KMS-11 (cell line): ENCODE data around the gene DNASE1L1.

Experiments
- H2AFZ ChIP-seq: fragments of 200-600 bp; sonication (generic); 2 replicates; pipeline ENCODE4 v1.6.1; 2016; ENCODE audit warnings: antibody characterized with exemption, mixed run types, low read depth
- H3K27ac ChIP-seq: fragments of 200-600 bp; sonication (generic); 2 replicates; pipeline ENCODE4 v1.6.1; 2016; ENCODE audit warnings: mild to moderate bottlenecking, mixed run types
- H3K27me3 ChIP-seq: fragments of 200-600 bp; sonication (generic); 2 replicates; pipeline ENCODE4 v1.6.1; 2017; ENCODE audit warnings: mild to moderate bottlenecking, low read depth, mixed run types, moderate library complexity; ENCODE audit not compliant: insufficient read depth
- H3K36me3 ChIP-seq: fragments of 200-600 bp; sonication (generic); 2 replicates; pipeline ENCODE4 v1.6.1; 2017; ENCODE audit warnings: mild to moderate bottlenecking, mixed run types; ENCODE audit not compliant: insufficient read depth
- H3K4me1 ChIP-seq: fragments of 200-600 bp; sonication (generic); 2 replicates; pipeline ENCODE4 v1.6.1; 2016; ENCODE audit warnings: mild to moderate bottlenecking, low read depth, mixed run types; ENCODE audit not compliant: poor library complexity, severe bottlenecking
- H3K4me2 ChIP-seq: fragments of 200-600 bp; sonication (generic); 2 replicates; pipeline ENCODE4 v1.7.0; 2016; ENCODE audit warnings: mild to moderate bottlenecking, mixed run types
- H3K4me3 ChIP-seq: fragments of 200-600 bp; sonication (generic); IDR thresholded peaks from 2 replicates; pipeline ENCODE4 v1.6.1; 2017; ENCODE audit warnings: low read depth, low read length, mixed read lengths; ENCODE audit not compliant: insufficient read depth
- H3K79me2 ChIP-seq: fragments of 200-600 bp; sonication (generic); 2 replicates; pipeline ENCODE4 v1.6.1; 2016; ENCODE audit warnings: low read depth, mixed run types; ENCODE audit not compliant: insufficient read depth
- H3K9ac ChIP-seq: fragments of 200-600 bp; sonication (generic); 2 replicates; pipeline ENCODE4 v1.6.1; 2016; ENCODE audit warnings: mild to moderate bottlenecking, mixed run types
- H4K20me1 ChIP-seq: fragments of 200-600 bp; sonication (generic); 2 replicates; pipeline ENCODE4 v1.6.1; 2016; ENCODE audit warnings: mild to moderate bottlenecking, mixed run types; ENCODE audit not compliant: insufficient read depth
- TF ChIP-seq, protein P1 (sequence below): fragments of 200-600 bp; sonication (generic); conservative IDR thresholded peaks from 2 replicates; pipeline ENCODE4 v1.6.1; 2017; ENCODE audit warnings: low read depth, mild to moderate bottlenecking, antibody characterized with exemption, low read length, moderate library complexity, mixed read lengths

DNASE1L1 gene

DNA sequence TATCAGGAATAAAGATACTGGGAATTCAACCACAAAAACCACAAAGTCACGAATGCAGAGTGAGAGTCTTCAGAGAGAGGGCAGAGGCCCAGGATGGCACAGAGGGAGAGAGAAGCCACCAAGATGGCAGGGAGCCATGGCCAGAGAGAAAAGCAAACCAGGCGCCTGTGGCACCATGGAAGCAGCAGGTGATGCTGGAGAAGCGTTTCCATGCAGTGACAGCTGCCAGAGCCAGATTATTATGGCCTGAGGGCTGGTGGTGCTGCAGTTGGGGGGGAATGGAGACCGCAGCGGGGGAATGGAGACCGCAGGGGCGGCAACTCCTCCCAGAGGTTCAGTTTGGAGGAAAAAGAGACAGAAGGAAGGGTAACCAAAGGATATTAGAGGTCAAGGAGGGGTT lies 8.1 kb upstream of the DNASE1L1 start:
- H3K27me3 ChIP-seq = no peaks in the 10 kb centered on the region
- H3K36me3 ChIP-seq = no peaks in the 10 kb centered on the region
- H3K4me2 ChIP-seq = no peak overlapping the region
- TF ChIP-seq, protein P1, sequence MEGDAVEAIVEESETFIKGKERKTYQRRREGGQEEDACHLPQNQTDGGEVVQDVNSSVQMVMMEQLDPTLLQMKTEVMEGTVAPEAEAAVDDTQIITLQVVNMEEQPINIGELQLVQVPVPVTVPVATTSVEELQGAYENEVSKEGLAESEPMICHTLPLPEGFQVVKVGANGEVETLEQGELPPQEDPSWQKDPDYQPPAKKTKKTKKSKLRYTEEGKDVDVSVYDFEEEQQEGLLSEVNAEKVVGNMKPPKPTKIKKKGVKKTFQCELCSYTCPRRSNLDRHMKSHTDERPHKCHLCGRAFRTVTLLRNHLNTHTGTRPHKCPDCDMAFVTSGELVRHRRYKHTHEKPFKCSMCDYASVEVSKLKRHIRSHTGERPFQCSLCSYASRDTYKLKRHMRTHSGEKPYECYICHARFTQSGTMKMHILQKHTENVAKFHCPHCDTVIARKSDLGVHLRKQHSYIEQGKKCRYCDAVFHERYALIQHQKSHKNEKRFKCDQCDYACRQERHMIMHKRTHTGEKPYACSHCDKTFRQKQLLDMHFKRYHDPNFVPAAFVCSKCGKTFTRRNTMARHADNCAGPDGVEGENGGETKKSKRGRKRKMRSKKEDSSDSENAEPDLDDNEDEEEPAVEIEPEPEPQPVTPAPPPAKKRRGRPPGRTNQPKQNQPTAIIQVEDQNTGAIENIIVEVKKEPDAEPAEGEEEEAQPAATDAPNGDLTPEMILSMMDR = no peak
- H3K27ac ChIP-seq = no peak overlapping the region
- H3K4me3 ChIP-seq = no peak overlapping the region
- no peaks in the 10 kb centered on the region for H3K79me2 ChIP-seq
- H2AFZ ChIP-seq = no peak overlapping the region
- H4K20me1 ChIP-seq = no peaks in the 10 kb centered on the region
- H3K4me1 ChIP-seq = peaks cover 9% of the 10 kb centered on the region
- no peak overlapping the region for H3K9ac ChIP-seq

DNA sequence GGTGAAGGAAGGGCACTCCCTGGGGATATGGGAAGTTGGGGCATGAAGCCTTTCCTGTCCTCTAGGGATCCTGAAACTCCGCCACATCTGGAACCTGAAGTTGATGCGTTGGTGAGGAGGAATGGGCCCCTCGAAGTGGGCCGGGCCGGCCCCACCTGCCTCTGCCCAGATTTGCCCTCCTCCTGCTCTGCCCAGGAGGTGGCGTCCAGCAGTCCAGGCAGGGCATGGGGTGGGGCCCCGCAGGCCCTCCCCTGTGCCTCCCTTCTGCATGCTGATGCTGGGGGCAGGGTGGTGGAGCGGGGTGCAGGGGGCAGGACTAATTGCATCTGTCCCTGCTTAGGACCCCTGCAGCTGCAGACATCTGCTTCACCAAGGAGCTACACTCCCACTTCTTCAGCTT lies 4.1 kb upstream of the DNASE1L1 start:
- H4K20me1 ChIP-seq = no peaks in the 10 kb centered on the region
- H3K79me2 ChIP-seq = no peaks in the 10 kb centered on the region
- peak overlapping the region; percentile 48; the same call in 1 of the 2 replicates for H3K27ac ChIP-seq
- H3K9ac ChIP-seq = no peak overlapping the region
- H3K27me3 ChIP-seq = no peaks in the 10 kb centered on the region
- no peak overlapping the region for H2AFZ ChIP-seq
- H3K36me3 ChIP-seq = no peaks in the 10 kb centered on the region
- TF ChIP-seq, protein P1 = no peak
- H3K4me2 ChIP-seq = no peak overlapping the region
- no peak overlapping the region for H3K4me3 ChIP-seq
- H3K4me1 ChIP-seq = peaks cover 15% of the 10 kb centered on the region

DNA sequence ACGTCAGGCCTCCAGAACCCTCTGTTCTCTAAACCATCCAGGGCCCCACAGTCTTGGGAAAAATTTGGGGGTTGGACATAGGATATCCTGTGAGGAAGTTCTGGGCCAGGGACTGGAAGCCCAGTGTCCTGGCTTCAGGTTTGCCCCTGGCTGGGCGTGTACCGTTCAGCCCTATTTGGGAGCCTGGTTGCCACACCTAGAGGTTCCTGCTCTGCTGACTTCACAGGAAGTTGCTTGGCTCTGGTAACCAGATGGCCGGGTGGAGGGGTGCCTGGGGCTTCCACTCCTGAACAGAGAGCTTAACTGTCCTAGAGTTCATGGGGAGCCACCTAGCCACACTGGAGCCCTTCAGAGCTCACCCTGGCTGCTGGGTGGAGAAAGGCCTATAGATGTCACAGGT lies 3.4 kb upstream of the DNASE1L1 start:
- H3K4me3 ChIP-seq = no peak overlapping the region
- no peaks in the 10 kb centered on the region for H4K20me1 ChIP-seq
- TF ChIP-seq, protein P1 = no peak
- peak overlapping the region; percentile 76 for H2AFZ ChIP-seq
- H3K27ac ChIP-seq = peak overlapping the region; percentile 48
- H3K9ac ChIP-seq = peak overlapping the region; percentile 70
- peak overlapping the region; percentile 55 for H3K4me2 ChIP-seq
- no peaks in the 10 kb centered on the region for H3K79me2 ChIP-seq
- no peaks in the 10 kb centered on the region for H3K27me3 ChIP-seq
- H3K36me3 ChIP-seq = no peaks in the 10 kb centered on the region
- peaks cover 15% of the 10 kb centered on the region for H3K4me1 ChIP-seq

DNA sequence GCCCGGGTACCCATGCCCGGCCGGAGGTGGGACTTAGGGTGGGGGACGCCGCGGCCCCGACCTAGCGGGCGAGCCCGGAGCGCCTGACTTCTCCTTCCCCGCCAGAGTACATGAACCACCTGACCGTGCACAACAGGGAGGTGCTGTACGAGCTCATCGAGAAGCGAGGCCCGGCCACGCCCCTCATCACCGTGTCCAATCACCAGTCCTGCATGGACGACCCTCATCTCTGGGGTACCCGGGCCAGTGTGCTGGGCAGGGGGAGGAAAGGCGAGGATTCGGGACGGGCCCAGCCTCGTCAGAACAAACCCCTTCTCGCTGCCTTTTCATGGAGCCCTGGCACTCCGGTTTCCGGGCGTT lies 2.9 kb upstream of the DNASE1L1 start:
- TF ChIP-seq, protein P1 = no peak
- H3K4me1 ChIP-seq = peaks cover 15% of the 10 kb centered on the region
- no peaks in the 10 kb centered on the region for H3K36me3 ChIP-seq
- H3K79me2 ChIP-seq = no peaks in the 10 kb centered on the region
- no peak overlapping the region for H3K4me3 ChIP-seq
- H3K9ac ChIP-seq = peak overlapping the region; percentile 70
- H3K27me3 ChIP-seq = no peaks in the 10 kb centered on the region
- peak overlapping the region; percentile 48 for H3K27ac ChIP-seq
- no peaks in the 10 kb centered on the region for H4K20me1 ChIP-seq
- peak overlapping the region; percentile 55 for H3K4me2 ChIP-seq
- peak overlapping the region; percentile 76 for H2AFZ ChIP-seq
